Muscle layer of duodenum (tissue), 2 donors: ENCODE results near the gene MOB3B.

ENCODE experiments used
- H3K27ac ChIP-seq: one replicate; pipeline ENCODE4 v1.7.0; 2013; ENCODE audit warnings: mild to moderate bottlenecking, low read length
- H3K27me3 ChIP-seq: one replicate; pipeline ENCODE4 v1.7.0; 2013; ENCODE audit warnings: low read depth, mild to moderate bottlenecking, control low read depth, low read length
- H3K36me3 ChIP-seq, 2 donors: one replicate each; pipeline ENCODE4 v1.7.0; 2013; ENCODE audit warnings: low read length in 2 of 2, control low read depth in 1 of 2, mild to moderate bottlenecking in 1 of 2; ENCODE audit not compliant: insufficient read depth in 2 of 2, control insufficient read depth in 1 of 2
- H3K4me1 ChIP-seq, 2 donors: one replicate each; pipeline ENCODE4 v1.7.0; 2013; ENCODE audit warnings: low read length in 2 of 2, mild to moderate bottlenecking in 2 of 2, control low read depth in 1 of 2, moderate library complexity in 1 of 2; ENCODE audit not compliant: insufficient read depth in 2 of 2, control insufficient read depth in 1 of 2
- H3K4me3 ChIP-seq, 2 donors: one replicate each; pipeline ENCODE4 v1.7.0; 2013; ENCODE audit warnings: low read length in 2 of 2, low read depth in 1 of 2, mild to moderate bottlenecking in 1 of 2
- H3K9me3 ChIP-seq, 2 donors: one replicate each; pipeline ENCODE4 v1.7.0; 2013; ENCODE audit warnings: low read length in 2 of 2, control low read depth in 1 of 2, mild to moderate bottlenecking in 1 of 2; ENCODE audit not compliant: control insufficient read depth in 1 of 2
- donor health status: healthy.

MOB3B gene

GRCh38 chr9:27491154-27491553, 38.5 kb downstream of the MOB3B start:
- H3K36me3 ChIP-seq = no peaks in the 10 kb centered on the region
- no peaks in the 10 kb centered on the region for H3K27me3 ChIP-seq
- no peak overlapping the region for H3K4me3 ChIP-seq
- no peak overlapping the region for H3K27ac ChIP-seq
- no peaks in the 10 kb centered on the region for H3K9me3 ChIP-seq
- peaks cover 0 to 6% of the 10 kb centered on the region in 2 donors for H3K4me1 ChIP-seq

- no peaks in the 10 kb centered on the region for H3K9me3 ChIP-seq
- no peak overlapping the region for H3K27ac ChIP-seq
- H3K4me3 ChIP-seq = no peak overlapping the region
- H3K36me3 ChIP-seq = no peaks in the 10 kb centered on the region
- H3K27me3 ChIP-seq = no peaks in the 10 kb centered on the region
- no peaks in the 10 kb centered on the region for H3K4me1 ChIP-seq
Observed at GRCh38 chr9:27489087-27489876, 40.3 kb downstream of the MOB3B start.

- Histone ChIP-seq H3K27me3 (no peaks in the 10 kb centered on the region), H3K4me1 (no peaks in the 10 kb centered on the region), H3K36me3 (no peaks in the 10 kb centered on the region), H3K4me3 (no peak overlapping the region), H3K27ac (no peak overlapping the region), H3K9me3 (no peaks in the 10 kb centered on the region)
Observed at GRCh38 chr9:27487927-27488326, 41.7 kb downstream of the MOB3B start.

GRCh38 chr9:27487128-27487640, 42.4 kb downstream of the MOB3B start:
- no peaks in the 10 kb centered on the region for H3K27me3 ChIP-seq
- no peaks in the 10 kb centered on the region for H3K9me3 ChIP-seq
- H3K4me1 ChIP-seq = no peaks in the 10 kb centered on the region
- no peak overlapping the region for H3K27ac ChIP-seq
- no peak overlapping the region for H3K4me3 ChIP-seq
- H3K36me3 ChIP-seq = no peaks in the 10 kb centered on the region

GRCh38 chr9:27485158-27485557, 44.5 kb downstream of the MOB3B start:
- Histone ChIP-seq H3K36me3 (no peaks in the 10 kb centered on the region), H3K4me1 (no peaks in the 10 kb centered on the region), H3K27me3 (no peaks in the 10 kb centered on the region), H3K4me3 (no peak overlapping the region), H3K9me3 (no peaks in the 10 kb centered on the region), H3K27ac (no peak overlapping the region)

GRCh38 chr9:27483576-27483975, 46.0 kb downstream of the MOB3B start:
- H3K9me3 ChIP-seq = no peaks in the 10 kb centered on the region
- no peak overlapping the region for H3K4me3 ChIP-seq
- H3K4me1 ChIP-seq = no peaks in the 10 kb centered on the region
- no peaks in the 10 kb centered on the region for H3K36me3 ChIP-seq
- no peak overlapping the region for H3K27ac ChIP-seq
- no peaks in the 10 kb centered on the region for H3K27me3 ChIP-seq

GRCh38 chr9:27482709-27483108, 46.9 kb downstream of the MOB3B start:
- Histone ChIP-seq H3K36me3 (no peaks in the 10 kb centered on the region), H3K27ac (no peak overlapping the region), H3K9me3 (no peaks in the 10 kb centered on the region), H3K27me3 (no peaks in the 10 kb centered on the region), H3K4me3 (no peak overlapping the region), H3K4me1 (no peaks in the 10 kb centered on the region)

- H3K27ac ChIP-seq = no peak overlapping the region
- H3K4me1 ChIP-seq = peaks cover 0 to 4% of the 10 kb centered on the region in 2 donors
- H3K36me3 ChIP-seq = no peaks in the 10 kb centered on the region
- H3K27me3 ChIP-seq = no peaks in the 10 kb centered on the region
- no peak overlapping the region for H3K4me3 ChIP-seq
- no peaks in the 10 kb centered on the region for H3K9me3 ChIP-seq
Observed at GRCh38 chr9:27478322-27478721, 51.3 kb downstream of the MOB3B start.

- Histone ChIP-seq H3K4me1 (peaks cover 0 to 11% of the 10 kb centered on the region in 2 donors), H3K27ac (no peak overlapping the region), H3K36me3 (no peaks in the 10 kb centered on the region), H3K27me3 (no peaks in the 10 kb centered on the region), H3K9me3 (no peaks in the 10 kb centered on the region), H3K4me3 (no peak overlapping the region)
Observed at GRCh38 chr9:27476870-27477515, 52.6 kb downstream of the MOB3B start.

GRCh38 chr9:27475057-27475595, 54.5 kb downstream of the MOB3B start:
- Histone ChIP-seq H3K36me3 (no peaks in the 10 kb centered on the region), H3K9me3 (no peaks in the 10 kb centered on the region), H3K4me1 (peaks cover 0 to 19% of the 10 kb centered on the region in 2 donors), H3K27ac (no peak overlapping the region), H3K27me3 (no peaks in the 10 kb centered on the region), H3K4me3 (no peak overlapping the region)

- no peak overlapping the region for H3K4me3 ChIP-seq
- H3K4me1 ChIP-seq = peaks cover 0 to 23% of the 10 kb centered on the region in 2 donors
- no peak overlapping the region for H3K27ac ChIP-seq
- H3K9me3 ChIP-seq = no peaks in the 10 kb centered on the region
- H3K27me3 ChIP-seq = no peaks in the 10 kb centered on the region
- no peaks in the 10 kb centered on the region for H3K36me3 ChIP-seq
Observed at GRCh38 chr9:27474305-27474704, 55.3 kb downstream of the MOB3B start.
